GM06990 (cell line): ENCODE results near the gene PRRT2.
A peak's percentile ranks its signal among the peaks of the same experiment; 100 is the strongest.
"Not testable (repeated sequence)": the region's sequence is repeated elsewhere in the genome, so short reads cannot be mapped to it uniquely, and the experiment has no call there.

Experiments used
- DNase-seq: peaks from one replicate; pipeline ENCODE4 v3.0.0-alpha.2; 2011; ENCODE audit not compliant: insufficient read length; ENCODE audit errors: extremely low read depth
- H3K27me3 ChIP-seq: replicated peaks from 2 replicates; pipeline ENCODE4 v1.6.0; 2011; ENCODE audit warnings: low read length; ENCODE audit not compliant: control insufficient read depth, insufficient read depth
- H3K36me3 ChIP-seq: 2 replicates; pipeline ENCODE4 v1.5.1; 2011; ENCODE audit warnings: low read length; ENCODE audit not compliant: control insufficient read depth, insufficient read depth
- H3K4me3 ChIP-seq: replicated peaks from 2 replicates; pipeline ENCODE4 v1.5.1; 2011; ENCODE audit warnings: low read depth, mild to moderate bottlenecking, control low read depth, low read length
- CTCF ChIP-seq: IDR thresholded peaks from 2 replicates; pipeline ENCODE4 v1.5.1; 2011; ENCODE audit warnings: low read length, control low read depth, mild to moderate bottlenecking, inconsistent platforms; ENCODE audit not compliant: insufficient read depth, poor library complexity, severe bottlenecking

Gene PRRT2

GRCh38 chr16:29824589-29825144 lies 12.7 kb downstream of the PRRT2 start:
- peaks cover 2% of the 10 kb centered on the region for H3K36me3 ChIP-seq
- no peak for TF ChIP-seq CTCF
- no peak overlapping the region for H3K4me3 ChIP-seq
- H3K27me3 ChIP-seq = no peaks in the 10 kb centered on the region
- DNase-seq = no peak

GRCh38 chr16:29825145-29826044 lies 13.4 kb downstream of the PRRT2 start:
- H3K36me3 ChIP-seq = peaks cover 4% of the 10 kb centered on the region
- DNase-seq = peak; percentile 54
- no peak overlapping the region for H3K4me3 ChIP-seq
- no peaks in the 10 kb centered on the region for H3K27me3 ChIP-seq
- no peak for TF ChIP-seq CTCF

- DNase-seq = no peak
- Histone ChIP-seq H3K27me3 (no peaks in the 10 kb centered on the region), H3K4me3 (no peak overlapping the region), H3K36me3 (peaks cover 8% of the 10 kb centered on the region)
- TF ChIP-seq CTCF = no peak
Observed at GRCh38 chr16:29826342-29826695, 14.3 kb downstream of the PRRT2 start.

- no peak for TF ChIP-seq CTCF
- Histone ChIP-seq H3K36me3 (peaks cover 24% of the 10 kb centered on the region), H3K27me3 (no peaks in the 10 kb centered on the region), H3K4me3 (no peak overlapping the region)
- DNase-seq = no peak
Observed at GRCh38 chr16:29830774-29831173, 18.8 kb downstream of the PRRT2 start.

- H3K27me3 ChIP-seq = no peaks in the 10 kb centered on the region
- H3K36me3 ChIP-seq = peaks cover 24% of the 10 kb centered on the region
- no peak for TF ChIP-seq CTCF
- no peak overlapping the region for H3K4me3 ChIP-seq
- no peak for DNase-seq
Observed at GRCh38 chr16:29831490-29831889, 19.5 kb downstream of the PRRT2 start.

- DNase-seq, H3K4me3 ChIP-seq, H3K27me3 ChIP-seq: not testable (repeated sequence)
- peaks cover 28% of the 10 kb centered on the region for H3K36me3 ChIP-seq
Observed at GRCh38 chr16:29833219-29833618, 21.2 kb downstream of the PRRT2 start.
